Urothelium cell line (cell line): ENCODE measurements around the gene C3orf80.
"Not testable (repeated sequence)": the region's sequence is repeated elsewhere in the genome, so short reads cannot be mapped to it uniquely, and the experiment has no call there.

Experiments
- DNase-seq: peaks from one replicate; pipeline ENCODE4 v3.0.0; 2011; ENCODE audit warnings: low spot score, mixed read lengths
- FAIRE-seq: peaks from 2 replicates; lab custom pipeline; 2011; peaks lifted over from hg19 to GRCh38; lab: Jason Lieb, UNC

The C3orf80 gene

DNA sequence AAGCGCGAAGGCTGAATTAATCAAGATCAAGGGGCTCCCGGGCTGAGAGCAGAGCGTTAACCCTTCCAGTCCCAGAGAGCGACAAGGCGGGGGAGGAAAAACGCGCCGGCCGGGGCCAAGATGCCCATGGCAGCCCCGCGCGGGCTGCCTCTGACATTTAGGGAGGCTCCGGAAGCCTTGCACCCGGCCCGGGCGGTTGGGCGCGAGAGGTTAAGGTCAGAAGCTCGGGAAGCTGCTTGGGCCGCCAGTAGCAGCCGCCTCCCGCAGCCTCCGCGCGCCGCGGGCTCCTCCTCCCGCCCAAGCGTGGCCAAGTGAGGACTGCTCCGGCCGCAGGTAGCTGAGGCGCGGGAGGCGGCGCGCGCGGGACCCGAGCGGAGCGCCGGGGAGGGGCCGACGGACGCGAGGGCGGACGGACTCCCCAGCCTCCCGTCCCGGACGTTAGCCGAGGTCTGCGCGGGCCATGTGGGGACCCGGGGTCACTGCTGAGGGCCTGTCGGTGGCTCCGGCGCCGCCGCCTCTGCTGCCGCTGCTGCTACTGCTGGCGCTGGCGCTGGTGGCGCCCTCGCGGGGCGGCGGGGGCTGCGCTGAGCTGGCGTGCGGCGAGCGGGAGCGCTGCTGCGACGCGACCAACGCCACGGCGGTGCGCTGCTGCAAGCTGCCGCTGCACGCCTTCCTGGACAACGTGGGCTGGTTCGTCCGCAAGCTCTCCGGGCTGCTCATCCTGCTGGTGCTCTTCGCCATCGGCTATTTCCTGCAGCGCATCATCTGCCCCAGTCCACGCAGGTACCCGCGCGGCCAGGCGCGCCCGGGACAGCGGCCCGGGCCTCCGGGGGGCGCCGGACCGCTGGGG lies at the start of gene C3orf80:
Gene C3orf80, plus strand, starts transcription at position 247 of the 850 bp plus-strand sequence. Its CDS starts 214 bp downstream, at position 461.
- FAIRE-seq (no peak), DNase-seq (peak; percentile 38)

DNA sequence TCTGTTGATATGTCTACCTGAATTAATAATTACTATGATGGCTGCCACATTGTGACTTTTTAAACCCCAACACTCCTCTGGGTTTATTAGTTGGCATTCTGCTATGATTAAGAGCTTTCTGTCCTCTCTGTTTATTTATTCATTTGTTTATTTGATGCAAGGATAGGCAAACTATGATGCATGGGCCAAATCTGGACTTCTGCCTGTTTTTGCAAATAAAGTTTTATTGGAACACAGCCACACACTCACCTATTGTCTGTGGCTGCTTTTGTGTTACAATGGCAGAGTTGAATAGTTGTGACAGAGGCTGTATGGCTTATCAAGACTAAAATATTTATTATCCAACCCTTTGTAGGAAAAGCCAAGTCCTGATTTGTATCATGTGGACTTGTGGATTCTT lies 48.3 kb upstream of the C3orf80 start:
- DNase-seq (no peak), FAIRE-seq (no peak)

GRCh38 chr3:160178661-160179060 lies 46.6 kb upstream of the C3orf80 start:
- FAIRE-seq, DNase-seq: not testable (repeated sequence)

GRCh38 chr3:160179403-160179802 lies 45.8 kb upstream of the C3orf80 start:
- FAIRE-seq, DNase-seq: not testable (repeated sequence)

GRCh38 chr3:160179906-160180305 lies 45.3 kb upstream of the C3orf80 start:
- no peak for FAIRE-seq
- DNase-seq, result no peak

DNA sequence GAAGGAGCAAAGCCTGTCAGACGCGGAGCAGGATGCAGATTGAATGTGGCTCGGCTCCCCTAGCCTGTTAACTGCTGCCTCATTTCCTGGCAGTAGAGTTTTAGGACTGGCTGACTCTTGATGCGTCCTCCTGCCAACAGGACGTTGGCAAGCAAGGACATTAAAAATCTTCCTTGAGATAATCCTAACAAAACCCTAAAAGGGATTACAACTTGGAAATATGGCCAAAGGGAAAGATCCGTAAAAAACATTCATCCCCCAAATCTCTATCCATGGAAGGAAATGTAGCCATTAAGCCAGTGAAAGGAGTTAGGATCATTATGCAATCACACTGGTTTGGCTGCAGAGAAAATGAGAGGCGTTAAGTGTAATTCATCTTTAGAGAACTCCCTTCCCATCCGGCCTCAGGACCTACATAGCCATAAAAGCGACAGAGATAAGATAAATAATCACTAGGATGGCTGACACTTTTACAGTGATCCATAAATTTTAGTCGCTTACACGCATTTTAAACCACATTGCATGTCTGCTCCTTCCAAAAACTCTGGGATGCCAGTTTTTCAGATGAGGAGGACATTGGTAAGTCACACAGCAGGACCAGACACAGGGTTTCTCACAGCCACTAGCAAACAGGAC lies 44.5 kb upstream of the C3orf80 start:
- no peak for FAIRE-seq
- DNase-seq, result no peak

- FAIRE-seq (no peak), DNase-seq (no peak)
Measured at GRCh38 chr3:160183345-160184076, 41.7 kb upstream of the C3orf80 start.

DNA sequence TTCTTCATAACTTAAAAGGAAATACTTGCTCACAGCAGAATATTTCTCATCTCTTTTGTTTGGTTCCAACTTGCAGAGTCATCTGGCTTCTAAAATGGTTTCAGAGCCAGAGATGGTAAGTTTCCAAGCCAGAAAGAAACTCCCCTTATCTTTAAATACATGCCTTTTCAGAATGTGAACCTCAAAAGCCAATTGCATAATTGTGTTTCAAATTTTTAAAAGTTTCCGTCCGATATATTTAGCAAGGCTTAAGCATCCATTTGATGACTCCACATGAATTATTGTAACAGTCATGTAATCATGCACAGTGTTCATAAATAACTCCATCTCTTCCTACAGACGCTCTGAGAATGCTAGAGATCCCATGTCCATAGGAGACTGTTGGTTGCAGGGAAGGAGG lies 40.6 kb upstream of the C3orf80 start:
- FAIRE-seq (no peak), DNase-seq (no peak)

GRCh38 chr3:160185751-160186150 lies 39.5 kb upstream of the C3orf80 start:
- FAIRE-seq, result no peak
- DNase-seq, result no peak

DNA sequence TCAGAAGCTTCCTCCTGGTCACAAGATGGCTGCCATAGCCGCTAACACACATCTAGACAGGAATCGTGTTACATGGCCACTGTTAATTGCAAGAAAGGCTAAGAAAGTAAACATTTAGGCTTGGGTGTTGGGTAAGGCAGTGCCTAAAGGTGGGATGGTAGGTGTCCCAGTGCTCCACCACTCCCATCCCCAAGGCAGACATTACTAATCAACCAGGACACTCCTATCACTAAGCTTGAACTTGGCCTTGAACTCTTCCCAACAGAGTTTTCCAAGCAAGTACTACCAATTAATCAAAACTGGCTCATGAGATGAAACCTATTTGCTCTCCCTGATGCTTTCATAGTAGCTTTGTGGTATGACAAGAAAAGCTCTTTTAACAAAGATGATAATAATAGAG lies 37.9 kb upstream of the C3orf80 start:
- no peak for FAIRE-seq
- no peak for DNase-seq

GRCh38 chr3:160192310-160193029 lies 32.8 kb upstream of the C3orf80 start:
- DNase-seq (no peak), FAIRE-seq (no peak)

GRCh38 chr3:160193644-160194192 lies 31.5 kb upstream of the C3orf80 start:
- FAIRE-seq (no peak), DNase-seq (no peak)

DNA sequence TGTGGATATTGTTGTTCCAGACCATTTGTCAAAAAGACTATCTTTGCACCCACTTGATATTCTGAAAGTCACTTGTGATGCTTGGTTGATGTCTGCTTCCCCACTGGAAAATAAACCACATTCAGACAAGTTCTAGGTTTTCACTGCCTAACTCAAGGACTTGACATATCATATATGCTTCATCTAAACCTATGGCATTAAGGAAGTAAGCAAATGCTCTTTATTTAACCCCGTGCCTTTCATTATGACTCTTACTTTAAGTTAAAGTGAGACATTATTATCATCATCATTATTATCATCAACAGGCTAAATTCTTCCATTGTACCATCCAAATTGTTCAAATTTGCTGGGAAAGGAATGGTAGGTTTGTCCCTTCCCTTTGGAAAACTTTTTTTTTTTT lies 30.8 kb upstream of the C3orf80 start:
- DNase-seq (no peak), FAIRE-seq (no peak)

GRCh38 chr3:160195106-160195505 lies 30.1 kb upstream of the C3orf80 start:
- FAIRE-seq (no peak), DNase-seq (no peak)

GRCh38 chr3:160196511-160197104 lies 28.6 kb upstream of the C3orf80 start:
- DNase-seq (peak; percentile 4), FAIRE-seq (no peak)

GRCh38 chr3:160199108-160199507 lies 26.1 kb upstream of the C3orf80 start:
- no peak for FAIRE-seq
- DNase-seq, result no peak

GRCh38 chr3:160200353-160200752 lies 24.9 kb upstream of the C3orf80 start:
- DNase-seq (no peak), FAIRE-seq (no peak)

- not testable (repeated sequence) for DNase-seq, FAIRE-seq
Measured at GRCh38 chr3:160204396-160205011, 20.7 kb upstream of the C3orf80 start.

DNA sequence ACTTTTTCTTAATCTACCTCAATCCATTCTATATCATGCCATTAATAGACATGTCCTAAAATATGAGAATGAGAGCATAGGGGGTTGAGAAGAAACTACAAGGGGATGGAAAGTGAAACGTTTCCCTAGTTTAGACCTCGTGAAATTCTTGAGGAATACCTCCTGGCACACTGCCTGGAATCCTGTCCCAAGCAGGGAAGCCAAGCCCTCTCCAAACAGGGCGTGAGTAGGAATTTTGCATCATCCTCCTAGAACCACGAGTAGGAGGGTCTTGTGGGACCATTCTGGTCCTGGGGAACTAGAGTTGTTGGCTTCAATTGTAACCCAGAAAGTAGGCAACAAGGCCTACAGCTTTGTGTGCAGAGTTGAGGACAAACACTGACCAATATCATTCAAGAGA lies 19.6 kb upstream of the C3orf80 start:
- no peak for FAIRE-seq
- peak; percentile 11 for DNase-seq

GRCh38 chr3:160210341-160210740 lies 14.9 kb upstream of the C3orf80 start:
- FAIRE-seq (no peak), DNase-seq (no peak)
